Suppressor macrophage treated with lipopolysaccharide for 4 hours (primary cell): ENCODE measurements around the gene RAB7A.
A peak's percentile ranks its signal among the peaks of the same experiment; 100 is the strongest.

ENCODE experiments used
- DNase-seq: peaks from one replicate; pipeline ENCODE4 v3.0.0-alpha.2; 2020

Gene RAB7A

DNA sequence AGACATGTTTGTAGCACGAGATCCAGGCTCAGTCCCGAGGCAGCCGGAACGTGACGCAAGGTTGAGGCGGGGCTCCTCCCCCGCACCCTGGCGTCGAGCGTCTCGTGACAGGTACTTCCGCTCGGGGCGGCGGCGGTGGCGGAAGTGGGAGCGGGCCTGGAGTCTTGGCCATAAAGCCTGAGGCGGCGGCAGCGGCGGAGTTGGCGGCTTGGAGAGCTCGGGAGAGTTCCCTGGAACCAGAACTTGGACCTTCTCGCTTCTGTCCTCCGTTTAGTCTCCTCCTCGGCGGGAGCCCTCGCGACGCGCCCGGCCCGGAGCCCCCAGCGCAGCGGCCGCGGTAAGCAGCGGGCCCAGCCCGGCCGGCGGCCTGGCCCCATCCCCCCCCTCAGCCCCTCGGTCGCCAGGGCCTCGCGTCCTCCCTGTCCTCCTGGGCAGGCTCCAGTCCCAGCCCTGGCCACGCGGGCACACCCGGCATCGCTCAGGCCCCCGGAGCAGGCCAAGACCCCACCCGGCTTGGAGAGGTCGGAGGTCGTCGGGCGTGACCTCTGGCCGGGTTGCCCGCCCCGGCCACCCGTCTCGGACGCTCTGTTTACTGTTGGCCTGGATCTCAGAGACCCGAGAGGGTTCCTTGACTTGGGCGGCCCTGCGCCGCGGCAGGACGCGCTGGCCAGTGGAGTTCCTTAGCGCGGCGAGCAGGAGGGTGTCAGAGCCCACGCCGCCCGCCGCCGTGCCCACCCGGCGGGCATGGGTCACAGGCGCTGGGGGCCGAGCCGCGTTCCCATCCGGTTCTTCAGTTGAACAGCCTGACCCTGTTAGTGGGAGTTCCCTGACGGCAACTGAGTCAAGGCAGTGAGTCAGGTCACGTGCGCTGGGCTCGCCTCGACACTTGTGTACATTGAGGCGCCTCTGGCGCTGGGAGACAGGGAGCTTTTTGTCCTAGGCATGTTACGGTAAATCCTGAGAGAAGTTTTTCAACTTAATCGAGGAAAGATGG, at the start of gene RAB7A:
TSS of gene RAB7A (plus strand) at position 161 of the 994 bp plus-strand sequence. CDS start 69,185 bp downstream, outside the sequence.
- DNase-seq, result peak; percentile 99

DNA sequence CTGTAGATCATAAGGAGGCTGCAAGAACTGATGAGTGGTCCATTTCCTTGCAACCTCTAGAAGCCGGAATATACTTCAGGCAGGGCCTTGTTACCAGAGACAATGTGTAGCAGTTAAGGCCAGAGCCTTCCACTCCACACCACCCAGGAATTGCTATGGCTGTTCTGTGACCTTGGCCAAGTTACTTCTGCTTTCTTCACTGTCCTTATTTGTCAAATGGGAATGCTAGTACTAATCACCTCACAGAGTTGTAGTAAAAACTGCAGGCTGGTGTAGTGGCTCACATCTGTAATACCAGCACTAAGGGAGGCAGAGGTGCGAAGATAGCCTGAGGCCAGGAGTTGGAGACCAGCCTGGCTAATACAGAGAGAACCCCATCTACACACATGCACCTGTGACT, 46.6 kb upstream of the RAB7A start:
- DNase-seq, result no peak

DNA sequence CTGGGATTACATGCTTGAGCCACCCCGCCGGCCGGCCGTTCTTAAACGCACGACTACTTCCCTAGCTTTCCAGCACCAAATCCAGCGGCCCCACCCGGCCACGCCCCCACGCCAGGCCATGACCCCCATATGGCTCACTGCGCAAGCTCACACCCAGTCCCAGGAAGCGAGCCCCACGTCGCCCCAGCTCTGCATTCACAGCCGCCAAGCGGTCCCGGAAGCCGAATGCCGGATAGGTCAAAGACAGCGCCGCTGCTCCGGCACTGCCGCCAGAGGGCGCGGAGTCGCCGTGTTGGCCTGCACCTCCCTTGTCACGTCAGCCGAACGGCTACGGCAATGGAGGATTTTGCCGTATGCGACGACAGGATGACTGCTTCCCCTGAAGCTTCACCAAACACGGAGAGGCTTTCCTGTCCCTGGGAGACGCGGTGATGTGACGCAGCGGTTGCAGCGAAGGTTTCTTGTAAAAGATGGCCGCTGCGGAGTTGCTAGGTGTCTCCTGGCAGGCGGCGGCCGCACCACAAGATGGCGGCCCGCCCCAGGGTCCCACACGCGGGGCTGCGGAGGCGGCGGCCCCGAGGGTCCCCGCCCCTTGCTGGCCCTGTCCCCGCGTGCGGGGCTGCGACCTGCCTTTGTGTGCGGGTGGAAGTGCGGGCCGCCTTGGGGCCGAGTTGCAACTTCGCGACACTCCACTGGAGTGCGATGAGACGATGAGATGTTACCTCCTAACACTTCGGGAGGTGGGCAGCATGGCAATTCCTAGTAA, 45.2 kb upstream of the RAB7A start:
- DNase-seq, result peak; percentile 99

DNA sequence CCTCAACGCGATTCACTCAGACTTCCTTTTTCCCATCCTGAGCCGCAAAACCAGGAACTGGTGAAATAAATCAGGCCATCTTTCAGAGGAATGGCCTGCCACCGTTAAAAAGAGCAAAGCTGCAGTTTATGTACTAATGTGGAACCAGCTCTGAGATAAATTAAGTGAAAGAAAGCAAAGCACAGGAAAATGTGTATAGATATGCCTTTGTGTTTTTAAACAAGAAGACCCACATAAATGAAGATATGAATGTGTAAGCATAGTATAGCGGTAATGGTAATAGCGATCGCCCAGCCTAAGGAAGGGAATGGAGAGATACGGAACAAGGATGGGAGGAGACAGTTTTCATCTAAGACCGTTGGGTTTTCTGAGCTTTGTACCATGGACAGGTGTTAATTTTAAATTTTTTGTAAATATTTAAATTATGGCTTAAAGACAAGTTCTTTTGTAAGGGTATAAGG, 44.6 kb upstream of the RAB7A start:
- no peak for DNase-seq

DNA sequence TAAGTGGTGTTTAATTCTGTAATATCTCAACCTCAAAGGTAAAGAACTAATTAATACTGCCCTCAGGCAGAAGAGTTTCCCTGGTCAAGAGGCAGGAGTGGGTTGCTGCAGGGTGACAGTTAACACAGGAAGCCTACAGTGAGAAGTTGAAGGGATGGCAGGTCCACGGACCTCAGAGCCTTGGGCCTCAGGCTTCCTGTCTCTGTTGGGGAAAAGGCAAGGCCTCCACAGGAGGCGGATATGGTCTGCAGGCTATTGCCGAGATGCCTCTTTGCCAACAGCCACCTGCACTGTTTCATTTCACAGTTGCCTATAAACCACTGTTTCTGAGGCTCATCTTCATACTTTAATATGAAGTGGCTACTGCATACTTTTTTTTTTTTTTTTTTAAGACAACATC, 42.0 kb upstream of the RAB7A start:
- DNase-seq, result no peak

DNA sequence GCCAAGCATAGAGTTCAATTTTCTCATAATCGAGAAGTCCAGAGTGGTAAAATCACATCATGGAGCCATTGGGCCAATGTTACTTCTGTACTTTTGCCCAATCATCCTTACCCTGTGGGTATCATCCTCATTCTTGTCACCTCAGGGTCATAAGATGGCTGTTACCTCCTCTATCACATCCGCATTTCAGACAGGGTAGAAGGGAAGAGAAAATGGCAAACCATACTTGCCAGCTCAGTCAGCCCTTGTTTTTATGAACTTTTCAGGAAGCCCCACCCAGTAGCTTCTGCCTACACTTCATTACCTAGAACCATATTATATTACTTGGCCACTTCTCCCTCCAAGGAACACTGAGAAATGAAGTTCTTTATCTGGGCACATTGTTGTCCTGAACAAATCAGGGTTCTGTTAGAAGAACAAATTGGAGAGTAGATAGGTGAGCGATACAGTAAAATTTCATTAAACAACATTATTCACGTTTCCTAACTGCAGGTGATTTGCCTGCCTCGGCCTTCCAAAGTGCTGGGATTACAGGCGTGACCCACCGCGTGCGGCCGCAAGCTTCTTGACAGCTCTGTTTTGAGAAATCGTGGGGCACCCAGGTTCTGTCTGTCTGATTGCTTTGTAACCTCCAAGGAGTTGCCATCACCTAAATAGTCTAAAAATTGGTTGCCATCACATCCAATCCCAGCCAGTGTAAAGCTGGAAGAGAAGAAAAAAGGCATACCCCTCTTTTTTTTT, 40.8 kb upstream of the RAB7A start:
- DNase-seq, result peak; percentile 27

DNA sequence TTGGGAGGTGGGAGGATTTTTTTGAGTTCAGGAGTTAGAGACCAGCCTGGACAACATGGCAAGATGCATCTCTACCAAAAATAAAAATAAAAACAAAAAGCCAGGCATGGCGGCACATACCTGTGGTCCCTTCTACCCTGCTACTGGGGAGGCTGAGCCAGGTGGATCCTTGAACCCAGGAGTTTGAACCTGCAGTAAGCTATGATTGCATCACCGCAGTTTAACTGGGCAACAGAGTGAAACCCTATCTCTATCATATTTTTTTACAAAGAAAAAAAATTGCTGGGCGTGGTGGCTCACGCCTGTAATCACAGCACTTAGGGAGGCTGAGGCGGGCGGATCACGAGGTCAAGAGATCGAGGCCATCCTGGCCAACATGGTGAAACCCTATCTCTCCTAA, 39.5 kb upstream of the RAB7A start:
- DNase-seq, result no peak

DNA sequence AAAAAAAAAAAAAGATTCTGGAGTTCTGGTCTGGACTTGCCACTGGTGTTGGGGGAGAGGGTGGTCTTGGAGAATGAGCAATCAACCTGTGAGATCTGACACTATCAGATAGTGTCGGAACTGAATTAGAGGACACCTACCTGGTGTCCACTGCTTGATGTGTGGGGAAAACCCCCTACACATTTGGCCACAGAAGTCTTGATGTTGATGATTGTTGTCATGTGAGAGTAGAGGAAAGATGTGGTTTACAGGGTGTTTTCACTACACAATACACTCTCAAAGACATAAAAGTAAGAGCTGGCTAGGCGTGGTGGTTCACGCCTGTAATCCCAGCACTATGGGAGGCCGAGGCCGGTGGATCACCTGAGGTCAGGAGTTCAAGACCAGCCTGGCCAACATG, 36.9 kb upstream of the RAB7A start:
- no peak for DNase-seq

DNA sequence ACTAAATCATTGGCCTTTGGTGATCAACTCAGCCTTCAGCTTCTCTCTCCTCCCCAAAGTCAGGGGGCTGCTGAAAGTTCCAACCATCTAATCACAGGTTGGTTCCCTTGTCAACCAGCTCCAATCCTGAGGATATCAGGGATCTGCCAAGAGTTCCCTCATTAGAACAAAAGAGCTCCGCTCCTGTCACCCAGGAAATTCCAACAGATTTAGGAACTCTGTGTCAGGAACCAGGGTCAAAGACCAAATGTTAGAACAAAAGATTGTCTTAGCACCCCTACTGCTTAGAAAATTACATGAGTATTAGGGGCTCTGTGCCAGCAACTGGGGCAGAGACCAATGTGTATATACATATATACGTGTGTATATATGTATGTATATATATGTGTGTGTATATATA, 32.3 kb upstream of the RAB7A start:
- no peak for DNase-seq

DNA sequence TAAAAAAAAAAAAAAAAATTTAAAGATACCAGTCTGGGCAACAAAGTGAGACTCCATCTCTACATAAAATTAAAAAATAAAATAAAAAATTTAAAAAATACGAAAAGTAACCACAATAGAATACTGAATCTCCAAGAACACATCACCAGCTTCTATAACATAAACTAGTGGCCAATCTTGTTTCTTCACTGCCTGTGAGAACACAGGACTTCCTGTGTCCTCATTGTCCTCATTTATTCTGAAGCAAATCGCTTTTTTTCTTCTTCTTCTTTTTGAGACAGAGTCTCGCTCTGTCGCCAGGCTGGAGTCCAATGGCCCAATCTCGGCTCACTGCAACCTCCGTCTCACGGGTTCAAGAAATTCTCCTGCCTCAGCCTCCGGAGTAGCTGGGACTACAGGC, 28.6 kb upstream of the RAB7A start:
- DNase-seq, result no peak

DNA sequence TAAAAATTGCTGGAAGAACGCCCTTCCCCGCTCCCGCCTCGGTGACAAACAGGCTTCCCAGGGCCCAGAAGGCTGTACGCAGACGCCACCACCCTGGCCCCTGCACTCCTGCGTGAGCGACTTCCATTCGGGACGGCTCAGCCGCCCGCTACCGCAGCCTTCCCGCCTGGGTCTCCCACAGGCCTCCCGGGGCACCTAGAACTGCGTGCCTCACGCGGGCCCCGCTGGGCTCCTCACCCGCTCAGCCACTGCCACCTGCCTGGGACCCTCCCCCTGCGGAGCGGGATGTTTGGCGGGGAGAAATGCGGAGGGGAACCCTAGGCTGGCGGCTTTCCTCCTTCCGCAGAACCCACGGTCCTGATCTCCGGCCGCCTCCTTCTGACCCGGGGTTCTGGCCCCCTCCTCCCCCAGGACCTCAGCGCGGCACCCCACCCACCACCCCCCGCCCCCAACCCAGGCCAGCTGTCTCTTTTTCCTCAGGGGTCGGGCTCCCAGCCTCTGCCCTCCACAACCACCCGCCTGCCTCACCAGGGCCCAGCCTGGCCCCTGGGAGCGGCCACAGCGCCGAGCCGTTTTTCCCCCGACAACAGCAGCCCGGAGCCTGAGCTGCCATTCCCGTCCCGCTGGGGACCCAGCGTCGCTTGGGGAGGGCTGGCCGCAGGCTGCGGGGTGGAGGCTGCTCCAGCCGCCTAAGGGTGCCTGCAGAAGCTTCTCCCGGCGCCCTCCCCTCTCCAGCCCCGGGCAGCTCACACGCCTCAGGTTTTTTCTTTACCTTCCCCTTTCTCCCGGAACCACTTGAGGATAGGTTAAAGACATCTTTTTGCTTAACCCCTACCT, 27.6 kb upstream of the RAB7A start:
- DNase-seq, result no peak

DNA sequence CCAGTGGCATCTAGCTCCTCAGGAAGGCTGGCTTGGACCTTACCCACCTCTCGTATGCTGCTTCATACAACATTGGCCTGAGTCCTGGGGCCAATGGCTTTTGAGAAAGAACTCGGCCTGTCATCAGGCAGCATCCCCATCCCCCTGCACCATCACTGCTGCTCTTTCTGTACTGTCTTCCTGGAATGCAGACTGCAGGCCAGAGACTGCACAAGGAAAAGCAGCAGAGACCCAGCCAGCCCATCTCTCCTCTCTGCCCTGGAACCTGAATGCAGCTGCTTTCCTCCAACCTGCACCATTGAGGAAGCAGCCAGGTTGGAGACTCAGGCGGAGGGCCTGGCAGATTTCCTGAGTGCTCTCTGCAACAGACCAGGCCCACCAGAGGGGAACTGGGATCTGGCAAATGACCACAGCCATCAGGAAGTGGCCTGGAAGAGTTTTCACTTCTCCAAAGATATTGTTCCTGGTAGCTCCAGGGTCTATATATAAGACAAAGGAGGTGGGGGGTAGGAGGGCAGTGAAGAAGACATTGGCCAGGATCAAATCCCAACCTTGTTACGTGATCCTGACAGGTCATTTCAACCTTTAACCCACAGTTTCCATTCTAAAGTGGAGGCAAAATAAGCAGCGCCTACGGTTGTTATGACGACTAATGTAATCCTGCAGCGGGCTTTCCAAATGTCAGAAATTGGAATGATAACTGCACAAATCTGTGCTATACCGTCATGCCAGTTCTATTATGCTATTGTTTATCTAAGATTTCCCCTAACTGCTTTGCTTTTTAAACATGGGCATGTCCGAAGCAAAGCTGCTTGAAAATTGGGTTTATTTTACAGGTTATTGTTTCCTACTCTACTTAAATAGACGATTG, 24.4 kb upstream of the RAB7A start:
- DNase-seq, result peak; percentile 52

DNA sequence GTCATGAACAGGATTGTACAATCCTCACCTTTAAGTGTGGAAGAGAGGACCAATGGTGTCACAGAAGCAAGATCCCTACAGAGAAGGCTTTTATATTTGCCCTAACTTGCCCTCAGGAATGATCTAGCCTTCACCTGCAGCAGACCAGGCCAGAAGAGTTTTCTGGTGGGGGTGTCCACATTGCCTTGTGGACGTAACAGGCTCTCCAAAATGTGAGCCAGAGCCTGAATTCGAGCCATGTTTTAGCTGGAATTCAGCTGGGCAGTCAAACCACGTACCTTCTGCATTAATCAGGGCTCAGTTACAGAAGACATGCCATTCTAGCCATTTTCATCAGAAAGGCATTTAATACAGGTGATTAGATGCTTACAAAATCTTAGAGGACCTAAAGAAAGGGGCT, 23.6 kb upstream of the RAB7A start:
- no peak for DNase-seq

DNA sequence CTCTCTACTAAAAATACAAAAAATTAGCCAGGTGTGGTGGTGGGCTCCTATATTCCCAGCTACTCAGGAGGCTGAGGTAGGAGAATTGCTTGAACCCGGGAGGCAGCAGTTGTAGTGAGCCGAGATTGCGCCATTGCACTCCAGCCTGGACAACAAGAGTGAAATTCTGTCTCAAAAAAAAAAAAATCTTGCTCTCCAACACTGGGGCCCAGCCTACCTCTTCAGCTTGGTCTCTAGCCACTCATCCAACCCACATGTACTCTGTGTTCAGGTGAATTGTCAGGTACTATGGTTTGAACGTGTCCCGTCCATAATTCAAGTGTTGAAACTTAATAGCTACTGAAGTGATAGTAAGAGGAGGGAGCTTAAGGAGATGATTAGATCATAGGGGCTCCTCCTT, 22.4 kb upstream of the RAB7A start:
- no peak for DNase-seq

DNA sequence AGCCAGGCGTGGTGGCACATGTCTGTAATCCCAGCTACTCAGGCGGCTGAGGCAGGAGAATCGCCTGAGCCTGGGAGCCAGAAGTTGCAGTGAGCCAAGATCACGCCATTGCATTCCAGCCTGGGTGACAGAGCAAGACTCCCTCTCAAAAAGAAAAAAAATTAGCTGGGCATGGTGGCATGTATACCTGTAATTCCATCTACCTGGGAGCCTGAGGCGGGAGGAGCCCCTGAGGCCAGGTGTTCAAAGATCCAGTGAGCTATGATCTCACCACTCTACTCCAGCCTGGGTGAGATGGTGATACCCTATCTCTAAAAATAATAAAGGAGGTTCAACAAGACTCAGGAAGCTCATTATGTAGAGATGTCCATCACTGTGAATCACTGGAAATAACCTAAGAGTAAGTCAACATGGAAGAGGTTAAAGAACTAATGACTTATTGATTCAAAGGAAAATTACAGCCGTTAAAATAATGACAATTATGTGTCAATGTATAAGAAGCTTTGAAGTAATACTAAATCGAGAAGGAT, 19.8 kb upstream of the RAB7A start:
- DNase-seq, result no peak

DNA sequence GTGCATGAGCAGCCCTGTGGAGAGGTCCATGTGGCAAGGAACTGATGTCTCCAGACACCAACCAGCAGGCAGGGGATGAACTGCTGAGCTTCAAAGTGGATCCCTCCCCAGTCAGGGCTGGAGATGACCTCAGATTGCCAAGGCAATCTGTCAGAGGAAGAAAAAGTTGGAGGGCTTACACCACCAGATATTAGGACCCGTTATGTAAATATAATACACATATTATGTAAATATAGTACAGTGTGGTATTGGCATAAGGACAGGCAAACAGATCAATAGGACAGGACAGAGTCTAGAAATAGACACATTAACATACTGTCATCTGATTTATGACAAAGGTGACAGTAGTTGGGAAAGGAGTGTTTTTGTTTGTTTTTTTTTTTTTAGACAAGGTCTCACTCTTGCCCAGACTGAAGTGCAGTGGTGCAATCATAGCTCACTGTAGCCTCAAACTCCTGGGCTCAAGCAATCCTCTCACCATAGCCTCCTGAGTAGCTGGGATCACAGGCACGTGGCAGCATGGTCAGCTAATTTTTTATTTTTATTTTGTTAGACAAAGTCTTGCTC, 18.0 kb upstream of the RAB7A start:
- no peak for DNase-seq

DNA sequence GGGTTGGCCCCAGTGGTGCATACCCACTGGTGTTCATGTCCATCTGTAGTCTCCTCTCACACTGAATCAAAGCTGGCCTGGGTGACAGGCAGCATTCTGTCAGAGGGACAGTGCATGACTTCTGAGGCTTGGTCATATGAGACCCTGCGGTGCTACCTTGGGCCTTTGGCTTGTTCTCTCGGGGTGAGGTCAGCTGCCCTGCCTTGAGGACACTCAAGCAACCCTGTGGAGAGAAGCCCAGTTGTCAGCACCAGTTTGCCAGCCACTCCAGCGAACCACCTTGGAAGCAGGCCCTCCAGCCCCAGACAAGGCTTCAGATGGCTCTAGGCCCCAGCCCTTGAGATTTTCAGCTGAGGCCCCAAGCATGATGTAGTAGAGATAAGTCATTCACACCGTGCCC, 16.9 kb upstream of the RAB7A start:
- DNase-seq, result no peak

DNA sequence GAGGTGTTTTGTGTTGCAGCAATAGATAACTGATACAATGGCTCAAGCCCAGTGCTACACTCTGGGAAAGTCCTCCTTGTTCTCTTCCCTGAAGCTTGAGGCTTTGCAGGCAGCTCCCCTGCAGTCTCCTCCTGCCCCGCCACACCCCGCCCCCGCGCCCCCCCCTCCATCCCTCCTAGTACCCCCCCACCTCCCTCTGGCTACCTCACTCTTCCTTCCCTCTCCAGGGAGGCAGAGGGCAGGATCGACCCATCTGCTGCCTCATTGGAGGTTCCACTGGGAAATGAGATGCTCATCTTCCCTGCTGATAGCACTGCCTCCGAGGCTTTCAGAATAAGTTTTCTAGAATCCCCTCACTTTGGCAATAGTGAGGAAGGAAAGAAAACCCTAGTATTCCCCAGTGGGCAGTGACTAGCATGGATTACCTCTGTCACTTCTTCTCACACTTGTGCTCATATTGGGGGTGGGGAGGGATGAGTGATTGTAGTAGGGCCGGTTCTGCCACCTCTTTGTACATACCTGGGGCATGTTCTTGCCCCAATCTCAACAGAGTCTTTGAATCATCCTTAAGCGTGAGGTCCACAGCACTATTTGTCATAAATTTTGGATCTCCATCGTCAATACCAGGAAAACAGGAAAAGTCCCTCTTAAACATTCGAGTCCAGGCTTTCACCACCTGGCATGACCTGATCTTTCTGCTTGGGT, 16.3 kb upstream of the RAB7A start:
- DNase-seq, result no peak

DNA sequence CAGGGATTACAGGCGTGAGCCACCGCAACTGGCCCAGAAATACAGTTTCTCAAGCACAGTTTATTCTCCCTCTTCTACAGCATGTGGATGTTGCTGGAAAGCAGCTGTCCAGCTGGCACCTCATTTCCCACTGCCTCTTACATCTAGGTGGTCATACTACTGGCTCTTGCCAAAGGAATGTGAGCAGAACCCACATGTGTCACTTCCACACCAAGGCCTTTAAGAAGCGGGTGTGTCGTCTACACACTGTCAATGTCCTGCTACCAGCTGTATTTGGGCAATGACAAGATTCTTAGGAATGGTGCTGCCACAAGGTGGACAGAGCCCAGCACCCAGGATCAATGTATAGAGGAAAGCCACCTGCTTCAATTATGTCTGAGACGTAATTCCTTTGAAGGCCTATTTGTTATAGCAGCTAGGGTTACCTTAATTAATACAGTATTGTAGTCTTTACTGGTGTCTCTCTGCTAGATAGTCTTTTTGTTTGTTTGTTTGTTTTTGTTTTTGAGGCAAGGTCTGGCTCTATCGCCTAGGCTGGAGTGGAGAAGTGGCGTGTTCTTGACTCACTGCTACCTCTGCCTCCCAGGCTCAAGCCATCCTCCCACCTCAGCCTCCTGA, 15.1 kb upstream of the RAB7A start:
- DNase-seq, result no peak
